ENCODE data around the gene SLC41A3.

Gene SLC41A3

GRCh38 chr3:126104028-126104635 is 20.2 kb upstream of the SLC41A3 start:
- no peak overlapping the region for H3K4me3 ChIP-seq (ENCODE audit: low read length)
- H3K27ac ChIP-seq (ENCODE audit: low read depth, low read length) = no peak overlapping the region
- H4K20me1 ChIP-seq (ENCODE audit: control insufficient read depth, insufficient read depth, low read depth, low read length) = no peaks in the 10 kb centered on the region
- no peaks in the 10 kb centered on the region for H3K79me2 ChIP-seq (ENCODE audit: control insufficient read depth, low read length)
- no peak overlapping the region for H3K4me2 ChIP-seq (ENCODE audit: low read length)
- H3K4me1 ChIP-seq (ENCODE audit: control insufficient read depth, low read length) = no peaks in the 10 kb centered on the region
- no peaks in the 10 kb centered on the region for H3F3A ChIP-seq (ENCODE audit: control insufficient read depth, insufficient read depth)
- no peak for TF ChIP-seq EZH2phosphoT487 (IDR thresholded peaks at IDR 0.05; ENCODE audit: borderline replicate concordance, low read length)
- no peak for TF ChIP-seq CTCF (IDR thresholded peaks at IDR 0.05; ENCODE audit: low read depth, low read length, poor library complexity, severe bottlenecking)
- no peaks in the 10 kb centered on the region for H3K9me3 ChIP-seq (ENCODE audit: control insufficient read depth, insufficient read depth, low read length)
- no peaks in the 10 kb centered on the region for H3K36me3 ChIP-seq (ENCODE audit: control insufficient read depth, low read length)
- no peaks in the 10 kb centered on the region for H3K9me2 ChIP-seq (replicated peaks; ENCODE audit: control insufficient read depth, low read length)
- H3K27me3 ChIP-seq (ENCODE audit: control insufficient read depth, low read length) = no peaks in the 10 kb centered on the region

- no peak overlapping the region for H3K27ac ChIP-seq (ENCODE audit: low read depth, low read length)
- H3K9me3 ChIP-seq (ENCODE audit: control insufficient read depth, insufficient read depth, low read length) = no peaks in the 10 kb centered on the region
Observed at GRCh38 chr3:126103121-126104027, 19.4 kb upstream of the SLC41A3 start.

GRCh38 chr3:126102530-126102951 is 18.6 kb upstream of the SLC41A3 start:
- Histone ChIP-seq H3K9me3 (ENCODE audit: control insufficient read depth, insufficient read depth, low read length) (no peaks in the 10 kb centered on the region), H3K79me2 (ENCODE audit: control insufficient read depth, low read length) (no peaks in the 10 kb centered on the region), H3K36me3 (ENCODE audit: control insufficient read depth, low read length) (no peaks in the 10 kb centered on the region), H3K27ac (ENCODE audit: low read depth, low read length) (no peak overlapping the region), H3K4me2 (ENCODE audit: low read length) (no peak overlapping the region), H3K4me3 (ENCODE audit: low read length) (no peak overlapping the region), H3F3A (ENCODE audit: control insufficient read depth, insufficient read depth) (no peaks in the 10 kb centered on the region), H3K9me2 (replicated peaks; ENCODE audit: control insufficient read depth, low read length) (no peaks in the 10 kb centered on the region), H3K4me1 (ENCODE audit: control insufficient read depth, low read length) (no peaks in the 10 kb centered on the region), H3K27me3 (ENCODE audit: control insufficient read depth, low read length) (no peaks in the 10 kb centered on the region), H4K20me1 (ENCODE audit: control insufficient read depth, insufficient read depth, low read depth, low read length) (no peaks in the 10 kb centered on the region)
- TF ChIP-seq EZH2phosphoT487 (IDR thresholded peaks at IDR 0.05; ENCODE audit: borderline replicate concordance, low read length) = no peak
- TF ChIP-seq CTCF (IDR thresholded peaks at IDR 0.05; ENCODE audit: low read depth, low read length, poor library complexity, severe bottlenecking) = no peak

More at GRCh38 chr3:126103121-126104027, 19.4 kb upstream of the SLC41A3 start:
- H3K4me3 ChIP-seq (ENCODE audit: low read length) = no peak overlapping the region
- no peaks in the 10 kb centered on the region for H3K9me2 ChIP-seq (replicated peaks; ENCODE audit: control insufficient read depth, low read length)
- TF ChIP-seq CTCF (IDR thresholded peaks at IDR 0.05; ENCODE audit: low read depth, low read length, poor library complexity, severe bottlenecking) (peak; percentile 59), EZH2phosphoT487 (IDR thresholded peaks at IDR 0.05; ENCODE audit: borderline replicate concordance, low read length) (no peak)
- H3K36me3 ChIP-seq (ENCODE audit: control insufficient read depth, low read length) = no peaks in the 10 kb centered on the region
- H3K27me3 ChIP-seq (ENCODE audit: control insufficient read depth, low read length) = no peaks in the 10 kb centered on the region
- H3K4me2 ChIP-seq (ENCODE audit: low read length) = no peak overlapping the region
- H3K79me2 ChIP-seq (ENCODE audit: control insufficient read depth, low read length) = no peaks in the 10 kb centered on the region
- H3K4me1 ChIP-seq (ENCODE audit: control insufficient read depth, low read length) = no peaks in the 10 kb centered on the region
- H4K20me1 ChIP-seq (ENCODE audit: control insufficient read depth, insufficient read depth, low read depth, low read length) = no peaks in the 10 kb centered on the region
- H3F3A ChIP-seq (ENCODE audit: control insufficient read depth, insufficient read depth) = no peaks in the 10 kb centered on the region

All from DOHH2 (cell line).